Measurements from ENCODE around the gene PALM.
"Not testable (repeated sequence)": the region's sequence is repeated elsewhere in the genome, so short reads cannot be mapped to it uniquely, and the experiment has no call there.

PALM gene

GRCh38 chr19:704447-704741, 4.3 kb upstream of the PALM start:
- no peak for DNase-seq (ENCODE audit: low read depth)

GRCh38 chr19:709196-709964, 645 bp downstream of the PALM start:
- DNase-seq (ENCODE audit: low read depth): no peak

- no peak for DNase-seq (ENCODE audit: low read depth)
These were observed 1.3 kb downstream of the PALM start for GRCh38 chr19:709965-710571.

- no peak for DNase-seq (ENCODE audit: low read depth)
These were observed 2.0 kb downstream of the PALM start for GRCh38 chr19:710767-711166.

GRCh38 chr19:711254-711653, 2.5 kb downstream of the PALM start:
- no peak for DNase-seq (ENCODE audit: low read depth)

GRCh38 chr19:715347-715746, 6.6 kb downstream of the PALM start:
- DNase-seq (ENCODE audit: low read depth): no peak

GRCh38 chr19:718251-718951, 9.7 kb downstream of the PALM start:
- no peak for DNase-seq (ENCODE audit: low read depth)

- no peak for DNase-seq (ENCODE audit: low read depth)
These were observed 10.3 kb downstream of the PALM start for GRCh38 chr19:718991-719512.

- no peak for DNase-seq (ENCODE audit: low read depth)
These were observed 11.1 kb downstream of the PALM start for GRCh38 chr19:719636-720344.

- DNase-seq (ENCODE audit: low read depth): no peak
These were observed 11.8 kb downstream of the PALM start for GRCh38 chr19:720345-721160.

GRCh38 chr19:722553-723101, 13.9 kb downstream of the PALM start:
- no peak for DNase-seq (ENCODE audit: low read depth)

- no peak for DNase-seq (ENCODE audit: low read depth)
These were observed 14.5 kb downstream of the PALM start for GRCh38 chr19:723247-723646.

GRCh38 chr19:723714-724113, 15.0 kb downstream of the PALM start:
- DNase-seq (ENCODE audit: low read depth): no peak

GRCh38 chr19:725461-726089, 16.8 kb downstream of the PALM start:
- DNase-seq (ENCODE audit: low read depth): no peak

GRCh38 chr19:726993-727956, 18.5 kb downstream of the PALM start:
- DNase-seq (ENCODE audit: low read depth): no peak

- DNase-seq (ENCODE audit: low read depth): no peak
These were observed 19.3 kb downstream of the PALM start for GRCh38 chr19:728011-728410.

- not testable (repeated sequence) for DNase-seq (ENCODE audit: low read depth)
These were observed 20.8 kb downstream of the PALM start for GRCh38 chr19:729564-729963.

GRCh38 chr19:729965-730668, 21.4 kb downstream of the PALM start:
- no peak for DNase-seq (ENCODE audit: low read depth)

GRCh38 chr19:731000-731399, 22.3 kb downstream of the PALM start:
- DNase-seq (ENCODE audit: low read depth): no peak
